ENCODE measurements around the gene ORAI2.
"Not testable (repeated sequence)": the region's sequence is repeated elsewhere in the genome, so short reads cannot be mapped to it uniquely, and the experiment has no call there.

ORAI2 gene

DNA sequence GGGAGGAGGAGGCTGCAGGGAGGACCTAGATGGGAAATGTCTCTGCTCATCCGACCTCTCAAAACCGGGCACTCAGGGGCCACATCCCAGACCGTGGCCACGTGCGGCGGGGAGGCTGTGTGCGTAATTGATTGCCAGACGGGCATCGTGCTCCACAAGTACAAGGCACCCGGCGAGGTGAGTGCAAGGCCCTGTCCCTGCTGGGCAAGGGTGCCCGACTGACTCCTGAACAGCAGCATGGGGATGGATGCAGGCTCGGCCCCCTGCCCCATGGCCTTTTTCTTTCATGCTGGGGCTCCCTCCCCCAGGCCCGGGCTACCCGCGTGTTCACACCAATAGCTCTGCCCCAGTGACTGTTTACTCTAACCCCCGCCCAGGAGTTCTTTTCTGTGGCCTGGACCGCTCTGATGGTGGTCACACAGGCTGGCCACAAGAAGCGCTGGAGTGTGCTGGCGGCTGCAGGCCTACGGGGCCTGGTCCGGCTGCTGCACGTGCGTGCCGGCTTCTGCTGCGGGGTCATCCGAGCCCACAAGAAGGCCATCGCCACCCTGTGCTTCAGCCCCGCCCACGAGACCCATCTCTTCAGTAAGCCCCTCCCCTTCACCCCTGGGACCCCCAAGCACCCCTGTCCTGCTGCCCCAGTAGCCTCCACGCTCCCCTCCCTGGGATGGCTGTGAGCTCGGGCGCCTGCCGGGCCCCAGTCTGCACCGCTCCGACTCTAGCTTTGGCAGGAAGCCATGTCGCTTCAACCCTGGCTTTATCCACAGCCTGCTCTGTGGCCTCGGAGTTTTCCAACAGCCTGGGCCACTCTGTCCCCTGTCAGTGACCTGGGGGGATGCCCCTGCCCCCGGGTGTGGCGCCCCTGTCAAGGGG lies 35.3 kb downstream of the ORAI2 start:
- no peak for DNase-seq (ENCODE audit: low read depth in 1 of 2, low spot score in 1 of 2)

DNA sequence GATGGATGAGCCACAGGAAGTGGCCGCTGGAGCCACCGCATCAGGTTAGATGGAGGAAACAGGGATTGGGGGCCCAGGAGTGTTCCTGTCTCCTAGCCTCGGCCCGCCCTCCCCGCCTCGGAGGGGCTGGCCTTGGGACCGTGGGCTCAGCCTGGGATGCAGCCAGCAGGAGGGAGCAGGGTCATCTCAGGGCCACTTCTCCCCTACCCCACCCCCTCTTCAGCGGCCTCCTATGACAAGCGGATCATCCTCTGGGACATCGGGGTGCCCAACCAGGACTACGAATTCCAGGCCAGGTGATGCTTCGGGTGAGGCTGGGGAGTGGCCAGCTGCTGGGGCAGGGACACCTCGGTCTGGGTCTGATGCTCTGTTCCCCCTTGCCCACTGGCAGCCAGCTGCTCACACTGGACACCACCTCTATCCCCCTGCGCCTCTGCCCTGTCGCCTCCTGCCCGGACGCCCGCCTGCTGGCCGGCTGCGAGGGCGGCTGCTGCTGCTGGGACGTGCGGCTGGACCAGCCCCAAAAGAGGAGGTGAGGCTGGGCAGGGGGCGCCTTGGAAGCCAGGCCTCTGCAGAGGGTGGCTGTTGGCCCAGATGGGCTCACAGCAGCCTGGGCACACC lies 36.1 kb downstream of the ORAI2 start:
- no peak for DNase-seq (ENCODE audit: low read depth in 1 of 2, low spot score in 1 of 2)

DNA sequence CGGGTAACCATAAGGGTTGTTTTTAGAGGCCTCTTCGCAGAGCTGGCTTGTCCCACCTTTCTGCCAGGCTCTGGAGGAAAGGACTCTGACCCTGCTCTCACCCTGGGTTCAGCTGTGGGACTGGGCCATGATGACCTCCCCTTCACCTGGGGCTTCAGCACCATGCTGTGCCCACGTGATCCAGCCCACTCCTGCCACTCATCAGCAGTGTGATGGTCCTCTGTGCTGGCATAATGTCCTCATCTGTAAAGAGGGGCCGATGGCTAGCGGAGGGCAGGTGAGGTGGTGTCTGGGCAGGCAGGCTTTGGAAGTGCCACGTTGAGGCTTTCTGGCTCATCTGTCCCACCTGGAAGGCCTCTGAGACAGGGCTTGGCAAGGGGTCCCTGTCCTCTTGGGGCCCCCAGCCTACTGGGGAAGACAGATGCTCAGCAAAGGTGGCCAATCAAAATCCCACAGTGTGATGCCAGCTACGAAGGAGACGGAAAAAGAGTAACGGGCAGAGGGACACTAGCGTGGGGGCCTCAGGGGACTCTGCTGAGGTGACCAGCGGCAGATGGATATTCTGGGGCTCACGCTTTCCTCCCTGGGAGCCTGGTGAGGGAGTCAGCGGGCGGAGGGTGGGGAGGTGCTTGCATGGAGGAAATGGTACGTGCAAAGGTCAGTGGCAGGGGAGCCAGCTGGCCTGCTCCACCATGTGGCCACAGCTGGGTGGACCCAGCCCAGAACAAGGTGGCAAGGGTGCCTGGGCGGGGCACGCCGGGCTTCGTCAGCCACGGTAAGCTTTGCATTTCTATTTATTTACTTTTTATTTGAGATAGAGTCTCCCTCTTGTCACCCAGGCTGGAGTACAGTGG lies 36.8 kb downstream of the ORAI2 start:
- no peak for DNase-seq (ENCODE audit: low read depth in 1 of 2, low spot score in 1 of 2)

DNA sequence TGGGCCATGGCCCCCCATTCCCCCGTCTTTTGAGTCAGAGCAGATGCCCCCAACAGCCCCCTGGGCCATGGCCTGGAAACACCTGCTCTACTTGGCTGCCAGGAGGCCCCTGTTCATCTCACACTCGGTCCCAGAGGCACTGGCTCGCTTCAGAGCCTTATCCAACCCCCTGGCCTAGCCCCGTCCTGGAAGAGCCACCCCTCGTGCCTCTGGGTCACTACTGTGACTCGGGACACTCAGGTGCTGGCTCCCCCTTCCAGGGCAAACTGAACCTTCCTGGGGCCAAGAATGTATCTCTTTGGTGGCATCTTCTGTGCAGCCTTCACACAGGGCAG lies 38.4 kb downstream of the ORAI2 start:
- no peak for DNase-seq (ENCODE audit: low read depth in 1 of 2, low spot score in 1 of 2)

DNA sequence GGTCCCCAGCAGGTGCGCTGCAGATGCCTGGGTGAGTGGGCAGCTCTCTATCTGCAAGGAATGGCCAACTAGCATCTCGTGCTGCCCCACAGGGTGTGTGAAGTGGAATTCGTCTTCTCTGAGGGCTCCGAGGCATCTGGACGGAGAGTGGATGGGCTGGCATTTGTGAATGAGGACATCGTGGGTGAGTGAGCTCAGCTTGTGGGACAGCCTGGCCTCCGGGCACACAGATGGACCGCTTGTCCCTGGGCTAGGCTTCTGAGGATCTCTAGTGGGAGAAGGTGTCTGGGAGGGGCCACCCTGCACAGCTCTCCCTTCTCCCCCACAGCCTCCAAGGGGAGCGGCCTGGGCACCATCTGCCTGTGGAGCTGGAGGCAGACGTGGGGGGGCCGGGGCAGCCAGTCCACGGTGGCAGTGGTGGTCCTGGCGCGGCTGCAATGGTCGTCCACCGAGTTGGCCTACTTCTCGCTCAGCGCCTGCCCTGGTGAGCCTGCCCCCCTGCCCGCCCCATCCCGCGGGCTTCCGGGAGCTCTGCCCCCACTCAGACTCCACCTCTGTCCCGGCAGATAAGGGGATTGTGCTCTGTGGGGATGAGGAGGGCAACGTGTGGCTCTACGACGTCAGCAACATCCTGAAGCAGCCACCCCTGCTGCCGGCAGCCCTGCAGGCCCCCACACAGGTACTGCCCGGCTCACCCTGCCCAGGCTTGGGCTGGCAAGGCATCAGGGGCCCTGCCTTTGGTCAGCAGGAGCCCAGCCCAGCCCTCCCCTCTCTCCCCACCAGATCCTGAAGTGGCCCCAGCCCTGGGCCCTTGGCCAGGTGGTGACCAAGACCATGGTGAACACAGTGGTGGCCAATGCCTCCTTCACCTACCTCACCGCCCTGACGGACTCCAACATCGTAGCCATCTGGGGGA lies 39.0 kb downstream of the ORAI2 start:
- no peak for DNase-seq (ENCODE audit: low read depth in 1 of 2, low spot score in 1 of 2)

DNA sequence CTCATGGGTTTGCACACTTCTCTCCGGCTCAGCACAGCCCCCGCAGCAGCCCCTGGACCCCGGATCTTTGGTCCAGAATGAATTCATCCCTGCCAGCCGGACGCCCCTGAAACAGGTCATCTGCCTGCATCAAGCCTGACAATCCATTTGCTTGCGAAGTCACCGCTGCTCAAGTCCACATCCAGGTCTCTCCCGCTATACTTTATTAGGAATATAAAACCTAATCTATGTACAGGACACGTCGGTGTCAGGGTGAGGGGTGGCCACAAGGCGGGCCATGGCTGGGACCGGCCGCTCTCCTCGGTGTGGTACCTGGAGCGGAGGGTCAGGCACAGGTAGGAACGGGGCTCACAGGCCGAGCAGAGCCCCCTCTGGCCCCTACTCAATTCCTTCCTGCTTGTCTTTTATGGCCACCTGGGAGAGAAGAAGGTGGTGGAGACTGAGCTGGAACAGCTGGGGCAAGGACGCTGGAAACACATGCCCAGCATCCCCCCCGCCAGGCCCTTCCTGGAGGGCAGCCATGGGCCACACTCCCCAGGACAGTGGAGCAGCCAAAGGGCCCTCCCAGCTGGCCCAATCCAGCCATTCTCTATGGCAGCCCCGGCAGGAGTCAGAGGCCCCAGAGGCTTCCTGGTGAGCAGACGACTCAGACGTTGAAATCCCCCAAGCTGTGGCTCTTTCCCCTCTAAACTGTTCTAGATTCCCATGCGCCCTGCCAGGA lies 40.1 kb downstream of the ORAI2 start:
- no peak for DNase-seq (ENCODE audit: low read depth in 1 of 2, low spot score in 1 of 2)

DNA sequence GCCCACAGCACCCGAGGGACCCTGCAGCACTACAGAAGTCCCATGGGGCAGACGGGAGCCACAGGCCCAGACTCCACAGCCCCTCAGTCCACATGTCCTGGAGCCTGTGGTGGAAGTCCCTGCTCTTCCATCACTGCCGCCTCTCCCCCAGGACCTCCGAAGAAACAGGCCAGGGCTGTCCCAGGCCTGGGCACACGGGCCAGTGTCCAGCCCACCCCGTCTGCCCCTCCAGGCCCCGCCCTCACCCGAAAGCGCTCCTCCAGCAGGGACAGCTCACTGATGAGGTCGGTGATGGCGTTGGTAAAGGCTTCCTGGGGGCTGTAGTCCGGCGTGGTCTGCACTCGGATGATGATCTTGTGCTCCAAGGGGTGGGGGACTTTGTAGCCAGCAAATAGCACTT lies 40.7 kb downstream of the ORAI2 start:
- not testable (repeated sequence) for DNase-seq (ENCODE audit: low read depth in 1 of 2, low spot score in 1 of 2)

DNA sequence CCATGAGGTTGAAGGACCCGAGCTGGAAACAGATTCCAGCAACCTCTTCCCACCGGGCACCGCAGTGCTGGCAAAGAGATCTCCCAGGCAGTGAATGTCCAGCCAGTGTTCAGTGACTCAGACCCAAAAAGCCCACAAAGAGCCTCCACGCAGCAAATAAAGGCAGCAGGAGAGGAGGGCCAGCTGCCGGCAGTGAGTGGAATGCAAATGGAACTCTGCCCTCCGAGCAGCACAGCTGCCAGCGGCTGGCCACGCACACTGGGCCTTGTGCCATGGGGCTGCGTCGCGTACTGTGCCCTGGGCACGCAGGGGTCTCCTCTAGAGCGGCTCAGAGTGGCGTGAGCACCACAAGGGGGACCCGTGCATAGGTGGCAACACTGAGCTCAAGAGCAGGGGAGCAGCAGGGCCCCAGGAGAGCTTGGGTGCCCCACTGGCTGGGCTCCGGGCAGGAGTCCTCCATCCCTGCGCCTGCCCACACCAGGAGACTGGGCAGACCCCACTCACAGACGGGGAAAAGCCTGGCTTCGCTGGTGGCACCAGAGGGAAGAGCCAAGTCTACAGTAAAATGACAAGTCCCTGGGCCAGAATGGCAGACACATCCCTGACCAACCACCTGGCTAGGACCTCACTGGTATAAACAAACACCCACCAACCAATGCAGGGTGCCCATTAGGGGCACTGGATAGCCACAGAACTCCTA lies 41.5 kb downstream of the ORAI2 start:
- DNase-seq (ENCODE audit: low read depth in 1 of 2, low spot score in 1 of 2) = not testable (repeated sequence)

DNA sequence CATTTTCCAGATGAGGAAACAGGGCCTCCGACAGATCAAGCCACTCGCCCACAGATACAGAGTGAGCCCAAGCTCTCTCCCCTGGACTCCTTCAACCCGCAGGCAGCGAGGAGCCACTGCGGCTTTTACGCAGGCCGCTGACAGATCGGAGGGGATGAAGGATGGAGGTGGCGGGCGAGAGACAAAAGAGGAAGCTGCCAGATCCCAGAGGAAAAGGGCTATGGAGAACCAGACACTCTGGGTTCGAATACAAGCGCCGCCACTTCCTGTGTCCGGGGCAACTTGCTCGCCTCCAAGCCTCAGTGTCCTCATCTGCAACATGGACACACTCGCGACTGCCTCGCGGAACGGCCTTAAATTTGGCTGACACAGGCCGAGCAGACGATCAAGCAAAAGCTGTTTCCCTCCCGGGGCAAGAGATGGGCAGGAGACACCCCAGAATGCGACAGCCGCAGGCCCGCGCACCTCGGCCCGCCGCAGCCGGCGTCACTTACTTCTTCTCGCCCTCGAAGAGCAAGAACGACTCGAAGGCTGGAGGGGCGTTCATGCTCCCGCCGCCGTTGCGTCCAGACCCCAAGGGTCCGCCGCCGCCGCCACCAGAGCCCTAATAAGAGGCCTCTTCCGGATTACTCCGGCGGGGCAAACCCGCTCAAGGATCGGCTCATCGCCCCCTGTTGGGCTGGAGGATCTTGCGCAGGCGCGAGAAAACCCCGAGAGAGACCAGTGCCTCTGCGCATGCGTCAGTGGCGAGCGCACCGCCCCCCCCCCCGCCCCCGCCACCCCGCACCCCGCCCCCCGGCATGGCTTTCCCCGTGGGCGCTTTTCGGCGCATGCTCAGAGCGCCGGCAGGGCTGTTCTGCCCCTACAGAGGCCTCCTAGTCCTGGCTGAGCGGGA lies 45.2 kb downstream of the ORAI2 start, which contains the start of gene POLR2J:
POLR2J (minus strand) TSS at position 609 of the 895 bp plus-strand sequence; CDS start at position 547, 62 bp downstream.
- peak; percentile 81 to 83 for DNase-seq (ENCODE audit: low read depth in 1 of 2, low spot score in 1 of 2)

DNA sequence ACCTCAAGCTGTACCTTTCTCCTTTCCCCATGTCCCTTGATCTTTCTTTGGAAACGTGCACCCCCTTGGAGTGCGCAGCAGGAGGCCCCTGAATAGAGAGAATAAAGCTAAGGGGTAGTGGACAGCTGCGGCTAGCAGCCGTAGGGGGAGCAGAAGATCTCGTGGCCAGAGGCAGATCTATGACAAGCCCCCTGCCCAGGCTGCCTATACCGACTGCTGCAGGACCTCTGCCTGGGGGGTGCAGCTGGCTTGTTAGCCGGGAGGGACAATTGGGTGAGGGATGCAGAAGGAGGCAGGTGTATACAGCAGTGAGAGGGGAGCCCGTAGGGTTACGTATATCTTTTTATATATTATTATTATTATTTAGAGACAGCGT lies 45.8 kb downstream of the ORAI2 start:
- not testable (repeated sequence) for DNase-seq (ENCODE audit: low read depth in 1 of 2, low spot score in 1 of 2)

DNA sequence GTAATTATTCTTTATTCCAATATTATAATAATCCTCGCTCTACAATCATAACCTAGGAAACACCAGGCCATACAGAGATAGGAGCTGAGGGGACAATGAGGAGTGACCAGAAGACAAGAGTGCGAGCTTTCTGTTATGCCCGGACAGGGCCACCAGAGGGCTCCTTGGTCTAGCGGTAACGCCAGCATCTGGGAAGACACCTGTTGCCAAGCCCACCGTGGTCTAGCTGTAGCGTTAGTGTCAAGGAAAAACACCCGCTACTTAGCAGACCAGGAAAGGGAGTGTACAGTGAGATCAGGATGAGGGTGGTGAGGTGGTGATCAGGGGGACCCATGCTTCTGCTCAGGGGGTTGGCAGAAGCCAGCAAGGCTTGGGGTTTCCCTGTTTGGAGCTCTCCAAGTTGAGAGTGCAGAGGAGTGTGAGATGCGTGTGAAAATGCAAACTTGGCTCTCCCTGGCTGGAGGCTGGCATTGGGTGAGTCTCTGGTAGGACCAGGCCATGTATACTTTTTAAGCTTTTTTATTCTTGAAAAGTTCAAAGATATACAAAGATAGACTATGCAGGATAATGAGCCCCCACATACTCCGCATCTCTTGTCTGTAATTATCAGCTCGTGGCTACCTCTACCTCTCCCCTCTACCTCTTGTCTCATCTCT lies 46.7 kb downstream of the ORAI2 start:
- not testable (repeated sequence) for DNase-seq (ENCODE audit: low read depth in 1 of 2, low spot score in 1 of 2)

DNA sequence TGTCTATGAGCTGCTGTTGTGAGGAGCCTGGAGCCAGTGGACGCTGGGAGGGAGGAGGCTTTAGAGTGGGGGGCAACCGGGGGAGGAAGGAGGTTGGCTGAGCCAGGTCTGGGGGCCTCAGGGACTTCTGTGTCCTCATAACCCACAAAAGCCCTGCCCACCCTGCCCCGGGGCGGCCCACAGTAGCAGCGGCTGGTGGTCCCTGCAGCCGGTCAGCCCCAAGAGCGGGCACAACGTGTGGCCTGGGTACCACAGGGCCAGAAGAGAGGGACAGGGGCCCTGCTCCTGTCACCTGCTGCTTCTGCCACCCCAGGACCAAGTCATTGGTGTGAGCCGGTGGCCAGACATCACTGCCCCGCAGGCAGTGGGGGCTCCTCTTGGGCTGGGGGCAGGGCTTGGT lies 48.6 kb downstream of the ORAI2 start:
- not testable (repeated sequence) for DNase-seq (ENCODE audit: low read depth in 1 of 2, low spot score in 1 of 2)

DNA sequence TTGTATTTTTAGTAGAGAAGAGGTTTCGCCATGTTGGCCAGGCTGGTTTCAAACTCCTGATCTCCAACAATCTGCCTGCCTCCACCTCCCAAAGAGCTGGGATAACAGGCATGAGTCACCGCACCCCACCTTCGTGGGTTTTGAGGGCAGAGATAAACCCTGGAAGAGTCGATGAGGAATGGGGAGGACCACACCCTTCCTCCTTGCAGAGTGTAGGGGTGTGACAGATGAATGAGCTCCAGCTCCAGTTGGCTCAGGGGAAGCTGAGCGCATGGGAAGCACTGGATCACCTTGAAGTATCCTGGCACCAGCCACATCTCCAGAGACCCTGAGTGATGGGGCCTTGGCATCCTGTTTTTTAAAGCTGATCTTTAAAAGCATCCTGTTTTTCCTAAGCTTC lies 50.9 kb downstream of the ORAI2 start:
- DNase-seq (ENCODE audit: low read depth in 1 of 2, low spot score in 1 of 2) = not testable (repeated sequence)

DNA sequence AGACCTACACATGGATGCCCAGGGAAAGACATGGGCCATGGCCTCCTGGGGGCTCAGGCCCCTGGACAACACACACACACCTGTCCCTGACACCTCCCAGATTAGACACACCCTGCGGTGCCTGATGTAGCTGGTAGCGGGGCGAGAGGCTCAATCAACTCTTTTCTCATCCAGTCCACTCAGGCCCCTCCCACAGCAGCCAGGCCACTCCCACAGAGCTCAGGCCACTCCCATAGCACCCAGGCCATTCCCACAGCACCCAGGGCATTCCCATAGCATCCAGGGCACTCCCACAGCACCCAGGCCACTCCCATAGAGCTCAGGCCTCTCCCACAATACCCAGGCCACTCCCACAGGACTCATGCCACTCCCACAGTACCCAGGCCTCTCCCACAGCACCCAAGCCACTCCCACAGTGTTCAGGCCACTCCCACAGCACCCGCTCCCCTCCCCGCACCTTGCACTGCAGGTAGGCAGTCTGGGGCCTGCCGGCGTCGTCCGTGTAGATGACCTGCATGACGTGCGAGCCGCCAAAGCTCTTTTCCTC lies 57.2 kb downstream of the ORAI2 start:
- DNase-seq (ENCODE audit: low read depth in 1 of 2, low spot score in 1 of 2) = peak in 1 of 2 donors; percentile 50

DNA sequence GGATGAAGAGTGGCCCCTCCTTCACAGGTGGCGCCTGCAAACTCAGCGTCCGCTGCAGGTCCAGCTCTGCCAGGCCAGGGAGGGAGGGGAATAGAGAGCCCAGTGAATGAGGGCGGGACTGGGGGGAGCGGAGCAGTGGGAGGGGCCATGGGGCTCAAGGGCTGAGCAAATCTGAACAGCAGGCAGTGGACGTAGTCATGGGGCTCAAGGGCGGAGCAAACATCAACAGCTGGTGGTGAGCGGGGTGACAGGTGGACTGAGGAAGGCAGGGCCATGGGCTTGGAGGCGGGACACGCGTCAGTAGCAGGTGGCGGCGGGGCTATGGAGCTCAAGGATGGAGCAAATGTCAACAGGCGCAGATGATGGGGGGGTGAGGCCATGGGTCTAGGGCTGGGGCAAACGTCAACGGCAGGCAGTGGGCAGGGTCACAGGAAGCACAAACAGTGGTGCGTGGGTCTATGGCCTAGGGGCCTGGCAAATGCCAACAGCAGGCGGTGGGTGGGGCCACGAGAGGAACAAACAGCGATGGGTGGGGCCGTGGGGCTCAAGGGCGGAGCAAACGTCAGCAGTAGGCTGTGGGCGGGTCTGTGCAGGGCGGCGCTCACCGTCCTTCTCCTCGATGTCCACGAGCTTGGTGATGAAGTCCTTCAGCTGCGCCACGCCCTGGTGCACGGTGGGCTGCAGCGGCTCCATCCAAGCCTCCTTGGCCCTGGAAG lies 60.0 kb downstream of the ORAI2 start:
- not testable (repeated sequence) for DNase-seq (ENCODE audit: low read depth in 1 of 2, low spot score in 1 of 2)

DNA sequence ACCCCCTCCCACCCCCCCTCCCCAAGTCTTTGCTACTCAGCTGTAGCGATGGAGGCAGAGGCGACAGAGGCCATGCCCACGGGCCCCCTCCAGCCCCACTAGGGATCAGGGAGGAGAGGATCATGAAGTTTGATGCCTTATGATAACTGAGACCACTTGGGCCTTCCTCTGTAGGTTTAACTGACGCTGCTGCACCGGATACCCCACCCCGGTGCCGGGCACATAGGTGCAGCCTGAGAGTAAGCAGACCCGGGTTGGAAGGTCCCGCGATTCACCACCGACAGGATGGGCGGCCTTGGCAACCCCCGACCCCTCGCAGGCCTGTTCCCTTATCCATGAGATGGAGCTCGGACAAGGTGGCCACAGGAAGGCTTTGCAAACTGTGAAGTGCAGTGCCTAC lies 60.7 kb downstream of the ORAI2 start:
- DNase-seq (ENCODE audit: low read depth in 1 of 2, low spot score in 1 of 2) = not testable (repeated sequence)
